HG03575 (cell line): ENCODE measurements around the gene NFATC3.

Experiments used
- ATAC-seq: cut with Tn5 transposase; IDR thresholded peaks from one replicate; pipeline ENCODE4 v1.9.1; 2021; ENCODE audit not compliant: unreplicated experiment, insufficient number of reproducible peaks, low FRiP score; ENCODE audit errors: extremely low read depth

NFATC3 gene

DNA sequence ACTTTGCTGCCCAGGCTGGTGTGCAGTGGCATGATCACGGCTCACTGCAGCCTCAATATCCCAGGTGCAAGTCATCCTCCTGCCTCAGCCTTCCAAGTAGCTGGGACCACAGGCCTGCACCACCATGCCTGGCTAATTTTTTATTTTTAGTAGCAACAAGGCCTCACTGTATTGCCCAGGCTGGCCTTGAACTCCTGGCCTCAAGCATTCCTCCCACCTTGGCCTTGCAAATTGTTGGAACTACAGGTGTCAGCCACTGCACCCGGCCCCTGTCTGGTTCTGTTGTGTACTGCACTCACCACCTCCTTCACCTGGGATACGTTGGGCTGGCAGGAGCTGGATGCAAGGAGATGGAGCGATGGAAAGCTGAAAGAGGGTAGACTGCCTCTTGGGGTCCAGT, 168.6 kb downstream of the NFATC3 start:
- ATAC-seq: no peak

DNA sequence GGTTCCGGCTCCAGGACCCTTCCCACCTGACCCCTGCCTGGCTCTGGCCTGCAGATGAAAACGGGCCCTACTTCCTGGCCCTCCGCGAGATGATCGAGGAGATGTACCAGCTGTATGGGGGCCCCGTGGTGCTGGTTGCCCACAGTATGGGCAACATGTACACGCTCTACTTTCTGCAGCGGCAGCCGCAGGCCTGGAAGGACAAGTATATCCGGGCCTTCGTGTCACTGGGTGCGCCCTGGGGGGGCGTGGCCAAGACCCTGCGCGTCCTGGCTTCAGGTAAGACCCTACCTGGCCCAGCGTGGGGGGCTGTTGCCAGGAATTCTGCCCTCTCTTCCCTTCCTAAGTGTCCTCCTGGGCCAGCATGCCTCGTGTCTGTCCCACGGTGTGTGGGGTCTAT, 170.5 kb downstream of the NFATC3 start:
- no peak for ATAC-seq

DNA sequence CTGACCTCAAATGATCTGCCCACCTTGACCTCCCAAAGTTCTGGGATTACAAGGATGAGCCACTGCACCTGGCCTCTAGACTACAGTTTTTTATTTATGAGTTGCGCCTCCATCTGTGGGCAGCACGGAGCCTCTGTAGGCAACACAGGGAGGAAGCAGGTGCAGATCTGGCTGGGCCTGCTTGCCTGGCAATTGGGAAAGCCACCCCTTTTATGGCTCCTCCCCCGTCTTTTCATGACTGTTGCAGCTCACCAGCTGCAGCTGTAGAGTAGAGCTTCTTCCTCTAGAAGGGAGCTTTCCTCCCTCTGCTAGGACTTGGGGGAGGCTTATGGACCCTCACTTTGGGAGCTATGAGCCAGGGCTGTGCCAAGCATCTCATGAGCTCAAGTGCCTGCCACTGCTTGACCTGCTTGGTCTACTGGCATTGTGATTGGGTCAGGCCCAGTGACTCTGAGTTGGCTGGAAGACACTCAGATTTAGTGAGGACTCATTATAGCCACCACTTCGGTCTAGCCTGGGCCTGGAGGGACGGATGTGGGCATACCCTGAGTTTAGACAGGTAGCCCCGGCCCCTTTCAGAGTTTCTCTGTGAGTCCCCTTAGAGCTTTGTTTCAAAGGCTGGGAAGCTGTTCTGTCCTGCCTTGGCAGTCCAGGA, 172.2 kb downstream of the NFATC3 start:
- ATAC-seq: no peak

DNA sequence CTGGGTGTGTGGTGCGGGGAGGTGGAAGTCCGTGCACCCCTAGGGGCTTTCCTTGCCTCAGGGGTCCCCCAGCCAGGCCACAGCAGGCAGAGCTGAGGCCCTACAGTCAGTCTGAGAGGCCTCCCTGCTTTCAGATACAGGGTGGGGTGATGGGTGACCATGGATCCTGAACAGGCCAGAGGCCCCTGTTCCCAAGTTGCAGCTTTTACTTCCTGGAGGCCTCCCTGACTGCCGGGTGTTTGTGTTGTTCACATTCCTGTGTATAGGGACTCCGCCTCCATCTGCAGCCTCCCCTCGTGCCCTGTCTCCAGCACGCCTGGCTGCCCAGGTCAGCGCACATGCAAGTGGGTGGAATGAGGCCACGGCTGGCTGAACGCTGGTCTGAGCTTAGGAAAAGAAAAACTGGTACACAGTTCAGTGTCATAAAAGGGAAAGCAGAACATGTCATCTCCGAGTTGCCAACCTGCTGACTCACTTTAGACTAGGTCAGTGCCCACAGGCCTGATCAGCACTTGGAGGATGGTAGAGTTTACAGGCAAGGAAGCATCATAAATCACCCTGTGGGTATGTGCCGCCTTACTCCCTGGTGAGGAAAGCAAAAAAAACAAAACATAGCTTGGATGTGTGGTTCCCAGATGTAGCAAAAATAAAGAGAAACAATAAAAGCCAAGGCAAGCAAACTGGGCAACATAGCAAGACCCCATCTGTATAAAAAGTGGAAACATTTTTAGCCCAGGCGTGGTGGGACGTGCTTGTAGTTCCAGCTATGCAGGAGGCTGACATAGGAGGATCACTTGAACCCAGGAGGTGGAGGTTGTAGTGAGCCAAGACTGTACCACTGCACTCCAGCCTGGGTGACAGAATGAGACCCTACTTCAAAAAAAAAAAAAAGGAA, 173.0 kb downstream of the NFATC3 start:
- ATAC-seq: no peak

DNA sequence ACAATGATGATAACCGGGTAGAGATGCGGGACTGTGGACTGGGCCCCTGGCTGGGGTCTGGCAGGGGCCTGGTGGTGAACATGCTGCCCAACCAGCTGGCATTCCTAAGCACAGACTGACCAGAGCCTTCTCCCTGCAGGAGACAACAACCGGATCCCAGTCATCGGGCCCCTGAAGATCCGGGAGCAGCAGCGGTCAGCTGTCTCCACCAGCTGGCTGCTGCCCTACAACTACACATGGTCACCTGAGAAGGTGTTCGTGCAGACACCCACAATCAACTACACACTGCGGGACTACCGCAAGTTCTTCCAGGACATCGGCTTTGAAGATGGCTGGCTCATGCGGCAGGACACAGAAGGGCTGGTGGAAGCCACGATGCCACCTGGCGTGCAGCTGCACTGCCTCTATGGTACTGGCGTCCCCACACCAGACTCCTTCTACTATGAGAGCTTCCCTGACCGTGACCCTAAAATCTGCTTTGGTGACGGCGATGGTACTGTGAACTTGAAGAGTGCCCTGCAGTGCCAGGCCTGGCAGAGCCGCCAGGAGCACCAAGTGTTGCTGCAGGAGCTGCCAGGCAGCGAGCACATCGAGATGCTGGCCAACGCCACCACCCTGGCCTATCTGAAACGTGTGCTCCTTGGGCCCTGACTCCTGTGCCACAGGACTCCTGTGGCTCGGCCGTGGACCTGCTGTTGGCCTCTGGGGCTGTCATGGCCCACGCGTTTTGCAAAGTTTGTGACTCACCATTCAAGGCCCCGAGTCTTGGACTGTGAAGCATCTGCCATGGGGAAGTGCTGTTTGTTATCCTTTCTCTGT, 174.0 kb downstream of the NFATC3 start:
- ATAC-seq: no peak

DNA sequence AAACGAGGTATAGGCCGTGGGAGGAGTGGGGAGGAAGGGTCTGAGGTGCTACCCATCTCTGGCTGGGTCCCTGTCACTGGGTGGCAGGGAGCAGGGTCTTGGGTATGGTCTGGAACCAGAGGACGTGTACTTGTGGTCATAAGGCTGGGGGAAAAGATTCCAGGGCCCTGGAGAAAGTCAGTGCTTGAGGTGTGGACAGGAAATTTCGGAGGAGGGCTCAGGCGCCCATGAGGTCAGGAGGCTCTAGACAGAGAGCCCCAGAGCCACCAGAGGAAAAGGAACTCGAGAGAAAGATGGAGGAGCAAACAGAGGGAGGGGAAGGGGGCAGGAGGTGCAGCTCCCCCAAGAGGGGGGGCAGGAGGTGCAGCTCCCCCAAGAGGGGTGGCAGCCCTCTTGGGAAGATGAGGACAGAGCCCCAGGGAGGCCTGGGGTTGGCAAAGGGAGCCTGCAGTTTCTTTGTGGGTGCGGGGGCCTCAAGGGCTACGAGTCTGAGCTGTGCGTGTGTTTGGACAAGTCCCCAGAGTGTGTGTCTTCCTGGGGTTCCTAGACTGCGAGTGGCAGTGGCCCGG, 178.5 kb downstream of the NFATC3 start:
- ATAC-seq: peak; percentile 11

DNA sequence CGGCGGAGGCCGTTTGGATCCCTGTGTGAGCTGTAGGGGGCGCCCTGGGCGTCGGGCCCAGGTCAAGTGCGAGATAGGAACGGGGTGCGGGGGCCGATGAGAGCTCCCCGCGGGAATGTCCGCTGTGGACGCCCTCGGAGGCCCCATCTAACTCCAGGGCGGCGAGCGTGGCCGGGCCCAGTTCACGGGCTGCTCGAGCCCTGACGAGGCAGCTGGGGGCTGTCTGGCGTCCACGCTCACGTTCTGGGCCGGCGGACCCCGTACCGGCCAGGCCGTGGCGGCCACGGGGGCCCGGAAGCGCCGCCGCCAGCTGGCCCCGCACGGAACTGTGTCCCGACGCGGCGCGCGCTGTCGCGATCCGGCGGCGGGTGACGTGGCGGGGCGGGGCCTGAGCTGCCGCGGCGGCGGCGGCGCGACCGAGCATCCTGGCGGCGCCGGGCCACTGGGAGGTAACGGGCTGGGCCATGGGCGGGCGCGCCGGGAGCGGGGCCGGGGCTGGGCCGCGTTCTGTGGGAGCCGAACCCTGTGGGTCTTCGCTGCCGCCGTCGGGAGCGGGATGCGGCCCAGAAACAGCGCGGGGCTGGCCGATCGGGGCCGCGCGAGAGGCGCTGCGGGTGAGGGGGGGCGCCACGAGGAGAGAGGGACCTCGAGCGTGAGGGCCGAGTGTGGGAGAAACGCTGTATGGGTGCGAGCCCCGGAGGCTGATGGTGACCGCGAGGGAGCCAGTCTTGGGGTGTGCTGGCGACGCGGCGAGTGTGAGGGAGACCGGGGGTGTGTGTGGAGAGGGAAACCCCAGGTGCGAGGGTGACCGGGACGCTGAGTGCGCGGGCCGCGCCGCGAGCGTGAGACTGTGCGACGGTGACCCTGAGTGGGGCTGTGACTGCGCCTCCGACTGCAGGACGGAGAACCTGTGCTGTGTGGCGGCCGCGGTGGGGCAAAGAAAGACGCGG, 179.2 kb downstream of the NFATC3 start, which contains the start of gene SLC7A6:
SLC7A6 (plus strand) TSS at position 399 of the 950 bp plus-strand sequence. CDS start 10,201 bp downstream, outside the sequence.
- peak; percentile 35 for ATAC-seq

DNA sequence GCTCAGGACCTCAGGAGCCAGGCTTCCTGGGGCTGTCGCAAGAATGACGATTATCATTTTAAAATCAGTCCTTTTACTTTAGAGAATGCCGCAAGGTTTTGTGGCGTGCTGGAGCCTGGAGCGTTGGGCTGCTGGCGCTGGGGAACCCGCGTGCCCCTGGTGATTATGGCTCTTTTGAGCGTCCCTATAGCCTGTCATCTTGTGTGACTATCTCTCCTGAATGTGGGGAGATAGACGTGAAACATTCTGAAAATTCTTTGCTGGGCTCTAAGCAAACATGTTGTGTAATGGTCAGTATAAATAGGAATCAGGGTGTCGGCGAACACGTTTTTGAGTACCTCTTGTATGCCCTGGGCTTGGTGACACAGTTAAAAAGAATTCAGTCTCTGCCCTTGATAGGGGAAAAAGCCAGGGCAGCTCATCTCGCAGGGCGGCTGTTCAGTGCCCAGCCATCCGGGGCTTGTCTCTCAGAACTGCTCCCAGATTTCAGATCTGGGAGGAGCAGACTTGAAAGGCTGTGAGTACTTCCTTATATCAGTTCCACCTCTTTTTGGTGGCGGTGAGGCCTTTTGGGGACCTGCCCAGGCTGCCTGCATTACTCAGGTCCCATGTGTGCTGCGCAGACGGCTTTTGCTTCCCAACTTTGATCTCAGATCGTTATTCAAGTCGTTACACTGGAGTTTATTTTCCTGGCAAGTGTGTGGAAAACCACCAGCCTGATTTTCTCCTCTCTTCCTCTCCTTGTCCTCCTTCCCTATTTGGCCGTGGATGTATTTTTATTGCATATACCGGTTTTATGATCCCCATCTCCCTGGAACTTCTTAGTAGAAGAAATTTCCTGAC, 180.1 kb downstream of the NFATC3 start:
- no peak for ATAC-seq

DNA sequence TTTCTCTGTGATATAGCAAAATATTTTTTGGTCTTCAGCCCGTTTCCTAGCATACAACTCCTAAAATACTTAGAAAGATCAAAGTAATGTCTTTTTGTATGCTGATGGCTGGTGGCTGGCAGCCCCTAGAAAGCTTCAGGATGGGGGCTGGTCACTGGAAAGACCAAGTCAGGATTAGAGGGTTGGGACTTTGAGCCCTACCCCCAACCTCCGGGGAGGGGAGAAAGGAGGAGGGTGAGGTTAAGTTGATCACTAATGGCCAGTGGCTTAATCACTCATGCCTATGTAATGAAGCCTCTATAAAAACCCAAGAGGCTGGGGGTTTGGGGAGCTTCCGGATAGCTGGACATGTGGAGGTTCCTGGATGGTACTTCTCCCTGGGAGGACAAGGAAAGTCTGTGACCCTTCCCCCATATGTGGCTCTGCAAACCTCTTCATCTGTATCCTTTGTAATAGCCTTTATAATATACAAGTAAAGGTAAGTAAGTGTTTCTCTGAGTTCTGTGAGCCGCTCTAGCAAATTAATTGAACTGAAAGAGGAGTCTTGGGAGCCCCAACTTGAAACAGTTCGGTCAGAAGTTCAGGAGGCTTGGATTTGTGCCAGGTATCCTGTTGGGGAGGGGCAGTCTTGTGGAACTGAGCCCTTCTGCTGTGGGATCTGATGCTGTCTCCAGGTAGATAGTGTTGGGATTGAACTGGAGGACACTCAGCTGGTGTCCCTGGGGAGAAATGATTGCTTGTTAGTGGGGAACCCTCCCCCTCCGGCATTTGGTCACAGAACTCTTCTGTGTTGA, 182.6 kb downstream of the NFATC3 start:
- no peak for ATAC-seq

DNA sequence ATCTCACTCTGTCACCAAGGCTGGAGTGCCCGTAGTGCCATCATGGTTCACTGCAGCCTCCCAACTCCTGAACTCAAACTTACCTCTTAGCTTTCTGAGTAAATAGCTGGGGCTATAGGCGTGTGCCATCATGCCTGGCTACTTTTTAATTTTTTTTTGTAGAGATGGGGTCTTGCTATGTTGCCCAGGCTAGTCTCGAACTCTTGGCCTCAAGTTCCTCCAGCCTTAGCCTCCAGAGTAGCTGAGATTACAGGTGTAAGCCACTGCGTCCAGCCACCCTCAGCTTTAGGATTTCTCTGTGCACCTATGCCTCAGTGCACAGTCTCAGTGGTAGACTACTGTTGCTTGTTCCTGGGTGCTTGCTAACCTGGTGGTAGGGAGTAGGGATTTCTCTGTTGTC, 184.6 kb downstream of the NFATC3 start:
- no peak for ATAC-seq

DNA sequence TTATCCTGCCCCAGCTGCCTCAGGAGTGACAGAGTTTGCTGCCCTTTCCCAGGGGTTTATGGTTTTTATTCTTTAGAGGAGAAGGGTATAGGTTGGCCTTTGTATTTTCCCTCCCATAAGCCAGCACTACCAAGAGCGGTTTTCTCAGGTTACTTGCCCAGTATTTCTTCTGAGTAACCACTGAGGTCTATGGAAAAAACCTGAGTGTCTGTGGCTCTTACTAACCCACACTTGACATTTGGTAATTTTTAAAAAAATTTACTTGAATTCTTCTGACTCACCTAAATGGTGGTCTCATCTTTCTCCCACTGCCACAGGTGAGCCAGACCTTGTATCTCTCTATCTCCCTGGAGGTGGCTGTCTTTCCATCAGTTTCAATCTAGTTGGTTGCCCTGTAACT, 185.2 kb downstream of the NFATC3 start:
- ATAC-seq: no peak

DNA sequence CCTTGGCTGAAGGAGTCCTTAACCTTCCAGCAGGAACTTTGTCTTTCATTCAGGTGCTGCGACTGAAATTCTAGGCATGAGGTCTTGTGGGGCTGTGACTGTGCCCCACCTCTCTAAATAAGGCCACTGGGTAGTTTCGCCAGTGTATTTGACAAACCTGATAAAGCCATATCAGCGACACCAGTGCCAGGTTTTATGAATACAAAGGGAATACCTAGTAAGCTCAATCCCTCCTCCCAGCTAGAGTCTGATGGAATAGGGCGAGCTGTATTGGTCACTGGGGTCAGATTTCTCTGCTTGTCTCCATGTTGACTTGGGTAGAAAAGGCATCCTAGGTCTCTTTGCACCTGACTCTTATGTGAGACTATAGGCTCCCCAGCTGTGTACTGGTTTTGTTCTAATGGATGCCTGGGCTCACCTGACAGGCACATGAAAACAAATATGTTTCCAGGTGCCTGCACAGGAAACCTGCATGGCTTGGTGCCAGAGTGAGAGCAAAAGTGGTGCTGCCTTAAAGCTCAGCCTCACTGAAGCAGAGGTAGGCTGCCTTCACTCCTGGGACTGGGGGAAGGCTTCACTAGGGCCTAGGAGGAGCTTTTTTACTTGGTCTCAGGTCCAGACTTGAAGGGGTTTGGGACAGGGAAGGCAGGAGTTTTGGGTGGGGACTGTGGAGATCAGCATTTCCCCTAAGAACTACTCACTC, 187.5 kb downstream of the NFATC3 start:
- no peak for ATAC-seq

DNA sequence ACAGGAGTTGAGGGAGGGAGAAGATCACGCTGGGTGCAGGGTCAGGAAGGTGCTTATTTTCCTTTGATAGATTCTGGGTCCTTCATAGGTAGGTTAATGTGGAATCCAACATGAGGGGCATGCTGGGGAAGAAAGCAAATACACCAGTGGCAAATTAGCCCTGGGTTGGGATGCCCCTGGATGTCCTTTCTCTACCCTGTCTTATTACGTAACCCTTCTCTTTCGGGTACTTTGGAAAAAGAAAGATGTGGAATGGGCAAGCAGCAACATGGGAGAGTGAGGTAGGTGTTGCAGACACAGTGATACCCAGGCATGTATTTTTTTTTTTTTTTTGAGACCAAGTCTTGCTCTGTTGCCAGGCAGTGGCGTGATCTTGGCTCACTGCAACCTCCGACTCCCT, 188.3 kb downstream of the NFATC3 start:
- ATAC-seq: no peak

DNA sequence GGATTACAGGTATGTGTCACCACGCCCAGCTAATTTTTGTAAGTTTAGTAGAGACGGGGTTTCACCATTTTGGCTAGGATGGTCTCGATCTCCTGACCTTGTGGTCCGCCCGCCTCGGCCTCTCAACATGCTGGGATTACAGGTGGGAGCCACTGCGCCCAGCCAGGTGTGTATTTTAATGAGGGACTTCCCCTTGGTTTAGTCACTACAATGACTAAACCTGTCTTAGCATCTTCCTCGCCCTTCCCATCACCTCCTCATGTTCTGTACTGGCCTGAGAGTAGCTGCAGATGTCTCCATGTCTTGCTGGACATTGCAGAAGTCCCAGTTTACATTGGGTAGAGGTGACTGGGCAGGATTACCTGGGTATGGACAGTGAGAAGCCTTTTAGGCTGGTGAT, 188.7 kb downstream of the NFATC3 start:
- ATAC-seq: no peak

DNA sequence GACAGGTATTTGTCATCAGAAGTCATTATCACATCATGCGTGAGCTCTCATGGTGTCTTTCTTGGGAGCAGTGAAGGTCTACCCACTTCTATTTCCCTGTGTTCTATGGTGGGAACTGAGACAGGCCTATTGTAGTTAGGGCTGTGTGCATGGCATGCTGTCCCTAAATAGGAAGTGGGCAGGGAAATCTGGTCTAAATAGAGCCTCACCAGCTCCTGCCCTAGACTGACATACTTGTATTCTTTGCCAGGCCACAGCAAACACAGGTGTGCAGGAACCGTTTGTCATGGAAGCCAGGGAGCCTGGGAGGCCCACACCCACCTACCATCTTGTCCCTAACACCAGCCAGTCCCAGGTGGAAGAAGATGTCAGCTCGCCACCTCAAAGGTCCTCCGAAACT, 189.3 kb downstream of the NFATC3 start:
- ATAC-seq: no peak

DNA sequence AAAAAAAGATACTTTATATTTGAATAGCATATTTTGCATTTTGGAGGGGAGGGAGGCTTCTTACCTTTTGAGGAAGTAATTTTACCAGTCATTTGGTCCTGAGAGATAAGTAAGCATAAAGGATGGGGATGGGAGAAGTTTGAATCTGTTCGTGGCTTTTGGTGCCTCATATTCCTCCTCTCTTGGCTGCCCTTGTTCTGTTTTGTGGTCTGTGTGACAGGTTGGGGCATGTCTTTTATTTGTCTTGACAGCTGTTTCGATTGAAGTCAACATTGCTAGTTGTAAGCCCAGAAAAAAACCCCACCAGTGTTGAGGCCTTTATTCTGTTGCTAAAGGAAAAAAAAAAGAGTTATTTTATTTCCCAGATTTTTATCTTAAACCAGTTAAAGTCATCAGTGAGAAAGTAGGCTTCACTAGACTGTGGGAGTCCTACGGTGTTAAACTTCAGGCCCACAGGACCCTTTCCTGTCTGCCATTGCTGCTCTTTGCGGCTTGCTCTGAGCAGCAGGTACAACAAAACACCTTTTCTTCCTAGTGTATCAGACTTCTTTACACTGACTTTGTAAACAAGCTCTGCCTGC, 190.5 kb downstream of the NFATC3 start:
- no peak for ATAC-seq
